Measurements from ENCODE around the gene EPGN.

DNA sequence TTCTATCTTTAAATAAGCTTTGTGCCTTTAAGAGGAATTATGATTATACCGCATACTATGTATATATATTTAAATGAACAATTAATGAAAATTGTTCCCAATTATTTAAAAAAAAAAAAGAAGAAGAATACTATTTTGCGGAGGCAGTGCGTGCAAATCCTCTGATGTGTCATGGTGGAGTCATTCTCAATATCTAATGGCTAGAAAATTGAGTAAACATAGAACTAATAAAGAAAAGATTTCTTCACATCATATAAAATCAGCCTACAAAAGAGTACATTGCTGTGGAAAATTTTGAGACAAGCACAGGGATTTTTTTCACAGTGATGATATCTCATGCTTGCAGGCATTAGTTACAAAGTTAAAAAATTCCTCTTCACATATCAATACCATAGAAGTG lies 54.1 kb downstream of the EPGN start:
- TF ChIP-seq, protein P1, sequence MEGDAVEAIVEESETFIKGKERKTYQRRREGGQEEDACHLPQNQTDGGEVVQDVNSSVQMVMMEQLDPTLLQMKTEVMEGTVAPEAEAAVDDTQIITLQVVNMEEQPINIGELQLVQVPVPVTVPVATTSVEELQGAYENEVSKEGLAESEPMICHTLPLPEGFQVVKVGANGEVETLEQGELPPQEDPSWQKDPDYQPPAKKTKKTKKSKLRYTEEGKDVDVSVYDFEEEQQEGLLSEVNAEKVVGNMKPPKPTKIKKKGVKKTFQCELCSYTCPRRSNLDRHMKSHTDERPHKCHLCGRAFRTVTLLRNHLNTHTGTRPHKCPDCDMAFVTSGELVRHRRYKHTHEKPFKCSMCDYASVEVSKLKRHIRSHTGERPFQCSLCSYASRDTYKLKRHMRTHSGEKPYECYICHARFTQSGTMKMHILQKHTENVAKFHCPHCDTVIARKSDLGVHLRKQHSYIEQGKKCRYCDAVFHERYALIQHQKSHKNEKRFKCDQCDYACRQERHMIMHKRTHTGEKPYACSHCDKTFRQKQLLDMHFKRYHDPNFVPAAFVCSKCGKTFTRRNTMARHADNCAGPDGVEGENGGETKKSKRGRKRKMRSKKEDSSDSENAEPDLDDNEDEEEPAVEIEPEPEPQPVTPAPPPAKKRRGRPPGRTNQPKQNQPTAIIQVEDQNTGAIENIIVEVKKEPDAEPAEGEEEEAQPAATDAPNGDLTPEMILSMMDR (IDR thresholded peaks at IDR 0.05): no peak
- TF ChIP-seq POLR2A (IDR thresholded peaks at IDR 0.05) (no peak), POLR2AphosphoS5 (IDR thresholded peaks at IDR 0.05; ENCODE audit: insufficient read depth in 1 of 2, low read depth in 1 of 2) (no peak)

Data from vagina (tissue), 2 donors.